ENCODE measurements around the gene CD40LG. TPM values are rescaled to one million over a fixed set of nuclear protein-coding genes. Genes with fewer than 3 reads are reported as not detected.

The CD40LG gene
- total RNA-seq, 2 experiments from 2014 or later = 153 to 155 TPM

DNA sequence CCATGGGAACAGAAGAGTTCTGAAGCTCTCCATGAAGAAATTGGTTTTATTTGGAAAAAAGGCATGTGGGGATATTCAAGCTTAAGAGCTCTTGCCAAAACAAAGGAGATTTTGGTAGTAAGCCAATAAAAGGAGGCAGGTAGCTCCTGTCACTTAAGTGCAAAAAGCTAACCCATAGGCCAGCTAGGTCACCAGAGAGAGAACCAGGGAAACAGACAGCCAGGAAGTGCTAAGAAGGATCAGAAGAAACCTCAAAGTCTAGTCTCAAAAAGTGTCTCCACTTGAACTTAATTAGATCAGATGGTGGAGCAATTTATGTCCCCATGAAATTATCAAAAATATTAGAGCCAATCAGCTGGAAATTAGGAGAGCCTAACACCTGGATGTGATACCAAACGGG lies 49.2 kb downstream of the CD40LG start:
- peak overlapping the region; percentile 80 for H3K27ac Mint-ChIP-seq
- peaks cover 53% of the 10 kb centered on the region for H3K4me1 Mint-ChIP-seq (ENCODE audit: low read depth)
- ChIA-PET POLR2A (interaction anchor here (1.1 to 1.2 kb wide), 2 partner anchors 89 to 183 kb away, joined by 3 read pairs; partner anchors contain the start of gene RBMX), CTCF (interaction anchor here (0.7 to 4.6 kb wide), 6 partner anchors 9 to 669 kb away, joined by 3 to 69 read pairs (median 4); partner anchors contain the start of gene HTATSF1)
- H3K27me3 Mint-ChIP-seq = no peaks in the 10 kb centered on the region
- no peak overlapping the region for H3K4me3 Mint-ChIP-seq
- DNase-seq = no peak
- intact Hi-C loops (cut with micrococcal nuclease) = no loop called here
- H3K9me3 Mint-ChIP-seq = peaks cover 23% of the 10 kb centered on the region
- peaks cover 32% of the 10 kb centered on the region for H3K36me3 Mint-ChIP-seq

DNA sequence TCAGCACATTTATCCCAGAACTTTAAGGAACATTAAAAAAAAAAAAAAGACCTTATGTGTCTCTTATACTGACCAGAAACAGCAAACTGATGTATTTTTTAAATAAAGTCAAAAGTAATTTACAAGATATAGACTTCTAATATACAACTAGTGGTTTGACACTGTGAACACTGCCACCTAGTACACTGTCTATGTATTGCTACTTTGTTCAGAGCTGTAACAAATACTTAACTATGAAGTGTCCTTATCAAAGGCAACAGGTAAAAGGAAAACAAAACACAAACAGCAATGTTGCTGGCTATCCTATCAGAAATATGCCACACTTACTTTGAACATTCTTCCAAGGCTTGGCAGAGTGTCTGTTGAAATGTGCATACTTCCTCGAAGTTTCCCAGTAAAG lies 60.4 kb downstream of the CD40LG start:
- Mint-ChIP-seq H3K27ac (peak overlapping the region; percentile 67), H3K4me3 (no peak overlapping the region), H3K4me1 (ENCODE audit: low read depth) (peaks cover 48% of the 10 kb centered on the region), H3K9me3 (no peaks in the 10 kb centered on the region), H3K36me3 (peaks cover 24% of the 10 kb centered on the region), H3K27me3 (no peaks in the 10 kb centered on the region)
- intact Hi-C loops (cut with micrococcal nuclease) = no loop called here
- ChIA-PET POLR2A (interaction anchor here (0.6 kb wide), 1 partner anchor 762 kb away, joined by 3 read pairs; no protein-coding TSS in a partner anchor), CTCF (interaction anchor here (0.5 to 1.7 kb wide), 14 partner anchors 10 to 238 kb away, joined by 3 to 11 read pairs (median 4); no protein-coding TSS in a partner anchor)
- DNase-seq = no peak

Other genes starting within 250 kb of the CD40LG start
- not detected for gene BRS3, start 160.2 kb upstream of the CD40LG start, total RNA-seq
- 10 to 100 TPM; 49.4 to 53.4 TPM for gene HTATSF1, start 150.6 kb upstream of the CD40LG start, total RNA-seq
- gene VGLL1, start 115.9 kb upstream of the CD40LG start, total RNA-seq = not detected
- gene ARHGEF6, start 132.8 kb downstream of the CD40LG start, total RNA-seq = 10 to 100 TPM; 52.7 to 54.1 TPM
- gene RBMX, start 232.6 kb downstream of the CD40LG start, total RNA-seq = 100 to 1,000 TPM; 269 to 271 TPM